ENCODE measurements around the gene DDIT3.

DDIT3 gene

GRCh38 chr12:57534991-57535543, 14.8 kb upstream of the DDIT3 start:
- peaks cover 31% of the 10 kb centered on the region for H3K36me3 ChIP-seq (ENCODE audit: control insufficient read depth, insufficient read depth, low read length)
- 89 to 93% methylated on average over 3 of the region's 3 CpGs for WGBS, 2 experiments

GRCh38 chr12:57534250-57534649, 13.9 kb upstream of the DDIT3 start:
- WGBS, 2 experiments, result 96% methylated on average over 5 of the region's 5 CpGs
- H3K9me3 ChIP-seq (ENCODE audit: control insufficient read depth, low read length), result no peaks in the 10 kb centered on the region
- no peaks in the 10 kb centered on the region for H3K27me3 ChIP-seq (ENCODE audit: control insufficient read depth, insufficient read depth, low read length, poor library complexity, severe bottlenecking)
- H3K36me3 ChIP-seq (ENCODE audit: control insufficient read depth, insufficient read depth, low read length), result peaks cover 34% of the 10 kb centered on the region
- no peak overlapping the region for H3K27ac ChIP-seq (ENCODE audit: insufficient read depth, low read depth, low read length, poor library complexity, severe bottlenecking)
- no peak overlapping the region for H3K4me3 ChIP-seq (ENCODE audit: insufficient read depth, low read depth, low read length)
- H3K4me1 ChIP-seq (ENCODE audit: control insufficient read depth, insufficient read depth, low read length), result no peaks in the 10 kb centered on the region

More at GRCh38 chr12:57534991-57535543, 14.8 kb upstream of the DDIT3 start:
- Histone ChIP-seq H3K27ac (ENCODE audit: insufficient read depth, low read depth, low read length, poor library complexity, severe bottlenecking) (no peak overlapping the region), H3K27me3 (ENCODE audit: control insufficient read depth, insufficient read depth, low read length, poor library complexity, severe bottlenecking) (no peaks in the 10 kb centered on the region), H3K4me1 (ENCODE audit: control insufficient read depth, insufficient read depth, low read length) (no peaks in the 10 kb centered on the region), H3K9me3 (ENCODE audit: control insufficient read depth, low read length) (no peaks in the 10 kb centered on the region), H3K4me3 (ENCODE audit: insufficient read depth, low read depth, low read length) (no peak overlapping the region)

- no peak overlapping the region for H3K27ac ChIP-seq (ENCODE audit: insufficient read depth, low read depth, low read length, poor library complexity, severe bottlenecking)
- WGBS, 2 experiments, result 93% methylated on average over 7 to 8 of the region's 8 CpGs
- H3K4me3 ChIP-seq (ENCODE audit: insufficient read depth, low read depth, low read length), result no peak overlapping the region
- H3K27me3 ChIP-seq (ENCODE audit: control insufficient read depth, insufficient read depth, low read length, poor library complexity, severe bottlenecking), result no peaks in the 10 kb centered on the region
- H3K4me1 ChIP-seq (ENCODE audit: control insufficient read depth, insufficient read depth, low read length), result no peaks in the 10 kb centered on the region
- H3K36me3 ChIP-seq (ENCODE audit: control insufficient read depth, insufficient read depth, low read length), result peaks cover 38% of the 10 kb centered on the region
- H3K9me3 ChIP-seq (ENCODE audit: control insufficient read depth, low read length), result no peaks in the 10 kb centered on the region
Measured at GRCh38 chr12:57533108-57533507, 12.8 kb upstream of the DDIT3 start.

- Histone ChIP-seq H3K27ac (ENCODE audit: insufficient read depth, low read depth, low read length, poor library complexity, severe bottlenecking) (no peak overlapping the region), H3K36me3 (ENCODE audit: control insufficient read depth, insufficient read depth, low read length) (peaks cover 50% of the 10 kb centered on the region), H3K4me3 (ENCODE audit: insufficient read depth, low read depth, low read length) (no peak overlapping the region), H3K27me3 (ENCODE audit: control insufficient read depth, insufficient read depth, low read length, poor library complexity, severe bottlenecking) (no peaks in the 10 kb centered on the region), H3K9me3 (ENCODE audit: control insufficient read depth, low read length) (no peaks in the 10 kb centered on the region), H3K4me1 (ENCODE audit: control insufficient read depth, insufficient read depth, low read length) (no peaks in the 10 kb centered on the region)
- 93 to 94% methylated on average over 1 of the region's 1 CpG for WGBS, 2 experiments
Measured at GRCh38 chr12:57531836-57532235, 11.5 kb upstream of the DDIT3 start.

- no peak overlapping the region for H3K27ac ChIP-seq (ENCODE audit: insufficient read depth, low read depth, low read length, poor library complexity, severe bottlenecking)
- H3K4me1 ChIP-seq (ENCODE audit: control insufficient read depth, insufficient read depth, low read length), result peaks cover 9% of the 10 kb centered on the region
- peaks cover 50% of the 10 kb centered on the region for H3K36me3 ChIP-seq (ENCODE audit: control insufficient read depth, insufficient read depth, low read length)
- no peak overlapping the region for H3K4me3 ChIP-seq (ENCODE audit: insufficient read depth, low read depth, low read length)
- 94 to 97% methylated on average over 5 of the region's 5 CpGs for WGBS, 2 experiments
- H3K27me3 ChIP-seq (ENCODE audit: control insufficient read depth, insufficient read depth, low read length, poor library complexity, severe bottlenecking), result no peaks in the 10 kb centered on the region
- H3K9me3 ChIP-seq (ENCODE audit: control insufficient read depth, low read length), result no peaks in the 10 kb centered on the region
Measured at GRCh38 chr12:57530396-57531142, 10.3 kb upstream of the DDIT3 start.

GRCh38 chr12:57529831-57530230, 9.5 kb upstream of the DDIT3 start:
- H3K9me3 ChIP-seq (ENCODE audit: control insufficient read depth, low read length), result no peaks in the 10 kb centered on the region
- H3K36me3 ChIP-seq (ENCODE audit: control insufficient read depth, insufficient read depth, low read length), result peaks cover 48% of the 10 kb centered on the region
- H3K4me3 ChIP-seq (ENCODE audit: insufficient read depth, low read depth, low read length), result no peak overlapping the region
- 92 to 95% methylated on average over 6 of the region's 6 CpGs for WGBS, 2 experiments
- H3K27ac ChIP-seq (ENCODE audit: insufficient read depth, low read depth, low read length, poor library complexity, severe bottlenecking), result no peak overlapping the region
- H3K4me1 ChIP-seq (ENCODE audit: control insufficient read depth, insufficient read depth, low read length), result peaks cover 16% of the 10 kb centered on the region
- H3K27me3 ChIP-seq (ENCODE audit: control insufficient read depth, insufficient read depth, low read length, poor library complexity, severe bottlenecking), result no peaks in the 10 kb centered on the region

- 92 to 93% methylated on average over 7 to 9 of the region's 10 CpGs for WGBS, 2 experiments
- no peak overlapping the region for H3K27ac ChIP-seq (ENCODE audit: insufficient read depth, low read depth, low read length, poor library complexity, severe bottlenecking)
- no peaks in the 10 kb centered on the region for H3K9me3 ChIP-seq (ENCODE audit: control insufficient read depth, low read length)
- peaks cover 25% of the 10 kb centered on the region for H3K4me1 ChIP-seq (ENCODE audit: control insufficient read depth, insufficient read depth, low read length)
- H3K4me3 ChIP-seq (ENCODE audit: insufficient read depth, low read depth, low read length), result no peak overlapping the region
- H3K36me3 ChIP-seq (ENCODE audit: control insufficient read depth, insufficient read depth, low read length), result peaks cover 44% of the 10 kb centered on the region
- H3K27me3 ChIP-seq (ENCODE audit: control insufficient read depth, insufficient read depth, low read length, poor library complexity, severe bottlenecking), result no peaks in the 10 kb centered on the region
Measured at GRCh38 chr12:57528831-57529555, 8.7 kb upstream of the DDIT3 start.

GRCh38 chr12:57528176-57528575, 7.9 kb upstream of the DDIT3 start:
- no peaks in the 10 kb centered on the region for H3K9me3 ChIP-seq (ENCODE audit: control insufficient read depth, low read length)

GRCh38 chr12:57527184-57527583, 6.9 kb upstream of the DDIT3 start:
- Histone ChIP-seq H3K36me3 (ENCODE audit: control insufficient read depth, insufficient read depth, low read length) (peaks cover 31% of the 10 kb centered on the region), H3K27ac (ENCODE audit: insufficient read depth, low read depth, low read length, poor library complexity, severe bottlenecking) (no peak overlapping the region), H3K4me3 (ENCODE audit: insufficient read depth, low read depth, low read length) (no peak overlapping the region), H3K4me1 (ENCODE audit: control insufficient read depth, insufficient read depth, low read length) (peaks cover 31% of the 10 kb centered on the region), H3K9me3 (ENCODE audit: control insufficient read depth, low read length) (no peaks in the 10 kb centered on the region), H3K27me3 (ENCODE audit: control insufficient read depth, insufficient read depth, low read length, poor library complexity, severe bottlenecking) (no peaks in the 10 kb centered on the region)
- WGBS, 2 experiments, result 94 to 96% methylated on average over 5 of the region's 5 CpGs

More at GRCh38 chr12:57528176-57528575, 7.9 kb upstream of the DDIT3 start:
- Histone ChIP-seq H3K4me1 (ENCODE audit: control insufficient read depth, insufficient read depth, low read length) (peaks cover 29% of the 10 kb centered on the region), H3K27me3 (ENCODE audit: control insufficient read depth, insufficient read depth, low read length, poor library complexity, severe bottlenecking) (no peaks in the 10 kb centered on the region), H3K4me3 (ENCODE audit: insufficient read depth, low read depth, low read length) (no peak overlapping the region), H3K27ac (ENCODE audit: insufficient read depth, low read depth, low read length, poor library complexity, severe bottlenecking) (no peak overlapping the region), H3K36me3 (ENCODE audit: control insufficient read depth, insufficient read depth, low read length) (peaks cover 41% of the 10 kb centered on the region)
- 91 to 93% methylated on average over 12 of the region's 12 CpGs for WGBS, 2 experiments

GRCh38 chr12:57526477-57527126, 6.3 kb upstream of the DDIT3 start:
- no peak overlapping the region for H3K27ac ChIP-seq (ENCODE audit: insufficient read depth, low read depth, low read length, poor library complexity, severe bottlenecking)
- no peak overlapping the region for H3K4me3 ChIP-seq (ENCODE audit: insufficient read depth, low read depth, low read length)
- no peaks in the 10 kb centered on the region for H3K27me3 ChIP-seq (ENCODE audit: control insufficient read depth, insufficient read depth, low read length, poor library complexity, severe bottlenecking)
- 84 to 88% methylated on average over 4 of the region's 4 CpGs for WGBS, 2 experiments
- peaks cover 37% of the 10 kb centered on the region for H3K4me1 ChIP-seq (ENCODE audit: control insufficient read depth, insufficient read depth, low read length)
- no peaks in the 10 kb centered on the region for H3K9me3 ChIP-seq (ENCODE audit: control insufficient read depth, low read length)
- H3K36me3 ChIP-seq (ENCODE audit: control insufficient read depth, insufficient read depth, low read length), result peaks cover 27% of the 10 kb centered on the region

Measured in ectodermal cell (in vitro differentiated cells).